ENCODE data around the gene NPLOC4.

GRCh38 chr17:81518113-81518784 is 118.7 kb downstream of the NPLOC4 start:
- TF ChIP-seq CTCF (IDR thresholded peaks at IDR 0.05) (no peak), ZFX (IDR thresholded peaks at IDR 0.05; ENCODE audit: borderline replicate concordance) (no peak)

All from 22Rv1 (cell line).